NOMO-1 (cell line): ENCODE results near the gene DHX15.

Source experiments
- DNase-seq, 2 experiments: peaks; one replicate each; lab custom pipeline; 2025; ENCODE audit not compliant: unreplicated experiment in 2 of 2; lab: John Stamatoyannopoulos, UW

DHX15 gene

DNA sequence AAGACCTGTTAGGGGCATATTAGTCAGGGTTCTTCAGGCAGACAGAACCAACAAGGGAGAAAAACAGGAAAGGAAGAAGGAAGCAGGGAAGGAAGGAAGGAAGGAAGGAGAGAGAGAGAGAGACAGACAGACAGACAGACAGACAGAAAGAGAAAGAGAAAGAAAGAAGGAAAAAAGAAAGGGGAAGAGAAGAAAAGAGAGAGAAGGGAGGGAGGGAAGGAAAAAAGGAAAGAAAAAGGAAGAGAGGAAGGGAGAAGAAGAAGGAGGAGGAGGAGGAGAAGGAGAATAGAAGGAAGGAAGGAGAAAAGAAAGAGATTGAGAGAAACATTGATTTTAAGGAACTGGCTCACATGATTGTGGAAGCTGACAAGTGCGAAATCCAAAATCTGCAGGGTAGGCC, 89.0 kb downstream of the DHX15 start:
- DNase-seq = no peak

DNA sequence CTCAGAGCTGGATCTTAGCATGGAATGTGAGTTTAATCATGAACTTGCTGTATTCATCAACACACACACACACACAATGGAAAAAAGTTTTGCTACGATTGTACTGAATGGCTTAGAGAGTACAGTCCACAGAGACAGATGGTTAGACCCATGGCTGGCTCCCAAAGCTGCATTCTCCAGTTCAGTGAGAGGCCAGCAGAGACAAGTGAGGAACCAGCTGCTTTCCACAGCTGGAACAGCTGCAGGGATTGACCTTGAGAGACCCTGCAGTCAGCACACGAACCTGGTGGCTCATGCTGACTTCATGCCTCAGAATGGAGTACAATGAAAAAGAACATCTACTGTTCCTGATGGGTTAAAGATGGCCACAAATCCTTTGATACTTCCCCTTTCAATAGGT, 94.5 kb downstream of the DHX15 start:
- no peak for DNase-seq

DNA sequence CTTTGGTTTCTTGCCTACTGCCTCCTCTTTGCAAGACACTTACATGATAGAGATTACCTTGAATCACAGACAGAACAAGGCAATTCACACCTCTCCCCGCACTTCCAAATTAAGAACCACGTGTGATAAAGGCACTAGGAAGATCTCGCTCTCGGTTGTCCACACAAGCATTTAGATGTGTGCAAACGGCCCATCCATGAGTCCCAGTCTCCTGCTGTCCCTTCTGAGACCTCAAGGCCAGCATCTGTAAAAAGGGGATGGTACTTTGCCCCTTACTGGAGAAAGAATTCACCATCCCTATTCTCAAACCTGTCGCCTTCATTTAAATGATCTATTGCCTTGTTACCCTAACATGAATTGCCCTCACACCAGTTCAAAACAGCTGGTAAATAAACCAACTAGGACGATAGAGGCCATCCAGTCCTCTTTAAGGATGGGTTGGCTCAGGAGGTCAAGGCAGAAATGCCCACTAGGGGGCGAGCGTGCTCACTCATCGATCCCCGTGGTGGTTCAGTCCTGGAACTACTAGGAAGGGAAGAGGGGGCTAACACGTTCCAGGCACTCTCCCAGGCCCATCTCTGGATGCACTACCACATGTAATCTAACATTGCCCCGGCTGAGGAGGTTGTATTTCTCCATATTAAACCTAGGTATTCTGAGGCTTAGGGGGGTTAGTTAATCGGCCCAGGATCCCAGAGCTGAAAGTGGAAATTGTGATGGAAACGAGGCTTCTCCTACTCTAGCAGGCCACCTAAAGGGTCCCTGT, 95.8 kb downstream of the DHX15 start:
- peak in 1 of 2 experiments; percentile 7 for DNase-seq

DNA sequence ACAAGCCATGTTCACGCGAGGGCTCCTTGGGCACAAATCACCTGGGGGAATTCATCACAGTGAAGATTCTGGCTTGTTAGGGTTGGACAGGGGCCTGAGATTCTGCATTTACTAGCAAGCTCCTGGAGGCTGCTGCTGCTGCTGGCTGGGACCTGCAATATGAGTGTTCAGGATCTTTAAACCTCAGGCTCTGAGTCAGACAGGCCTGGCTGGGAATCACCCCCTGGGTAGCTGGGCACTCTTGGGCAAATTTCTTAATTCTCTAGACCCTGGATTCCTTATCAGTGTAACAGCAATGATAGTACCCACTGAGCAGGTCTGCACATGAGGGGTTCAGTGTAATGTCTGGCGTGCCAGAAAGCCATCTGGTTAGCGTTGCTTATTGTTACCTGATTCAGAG, 101.5 kb downstream of the DHX15 start:
- DNase-seq = no peak

DNA sequence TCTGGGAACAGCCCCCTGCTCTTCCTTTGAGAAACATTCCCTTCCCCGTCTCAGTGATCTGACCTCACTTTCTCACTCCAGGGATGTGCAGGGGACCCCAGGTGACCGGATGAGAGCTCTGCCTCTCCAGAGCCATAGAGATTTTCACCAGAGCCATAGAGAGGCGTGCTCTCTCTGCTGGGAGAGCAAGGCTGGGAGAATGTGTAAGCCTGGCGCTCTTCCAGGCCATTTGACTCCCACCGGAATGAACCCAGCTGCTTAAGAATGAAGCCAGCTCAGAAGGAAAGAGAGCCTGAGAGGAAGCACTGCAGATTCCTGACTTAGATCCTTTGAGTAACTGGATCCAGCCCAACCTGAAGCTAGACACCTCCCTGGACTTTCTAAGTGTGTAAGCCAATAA, 106.4 kb downstream of the DHX15 start:
- no peak for DNase-seq
